ENCODE data around the gene DIP2B. TPM values are rescaled to one million over a fixed set of nuclear protein-coding genes. Genes with fewer than 3 reads are reported as not detected.

DIP2B gene
- total RNA-seq, 2 experiments from 2014 or later = 17.0 to 24.1 TPM

DNA sequence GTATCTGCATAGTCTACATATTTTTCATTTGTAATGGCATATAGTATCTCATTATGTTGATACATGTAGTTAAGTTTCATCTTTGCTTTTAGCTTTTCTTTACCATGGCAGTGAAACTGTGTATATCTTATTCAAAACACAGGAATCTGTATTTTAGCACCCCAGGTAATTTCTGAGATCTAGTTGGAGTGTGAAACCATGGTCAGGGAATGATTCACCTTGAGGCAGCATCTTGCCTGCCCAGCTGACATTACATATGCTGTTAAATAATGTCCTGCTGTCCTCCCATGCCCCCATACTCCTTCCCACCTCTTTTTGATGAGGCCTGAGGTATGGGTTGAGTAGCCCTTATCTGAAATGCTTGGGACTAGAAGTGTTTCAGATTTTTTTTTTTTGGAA, 133.7 kb downstream of the DIP2B start:
- H3K4me2 ChIP-seq (ENCODE audit: low read length) = no peak overlapping the region
- intact Hi-C loops (cut with micrococcal nuclease; ENCODE audit: unreplicated experiment) = loop anchor here (1.0 kb wide), 1 partner anchor 134 kb away; the partner anchor contains the start of gene DIP2B

DNA sequence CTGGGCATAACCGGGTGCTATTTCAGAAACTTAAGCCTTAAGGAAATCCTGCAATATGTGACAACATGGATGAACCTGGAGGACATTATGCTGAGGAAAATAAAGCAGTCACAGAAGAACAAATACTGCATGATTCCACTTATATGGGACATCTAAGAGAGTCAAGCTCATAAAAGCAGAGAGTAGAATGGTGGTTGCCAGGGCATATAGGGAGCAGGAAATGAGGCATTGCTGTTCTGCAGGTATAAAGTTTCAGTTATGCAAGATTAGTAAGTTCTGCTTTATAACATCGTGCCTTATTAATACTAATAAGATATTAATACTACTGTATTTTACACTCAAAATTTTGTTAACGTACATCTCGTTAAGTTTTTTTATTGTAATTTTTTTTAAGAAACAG, 134.9 kb downstream of the DIP2B start:
- Histone ChIP-seq H3K9me2 (ENCODE audit: insufficient read depth, low read length) (no peaks in the 10 kb centered on the region), H3K27ac (ENCODE audit: low read depth, low read length, poor library complexity, severe bottlenecking) (no peak overlapping the region), H4K20me1 (ENCODE audit: insufficient read depth, low read length) (0 out of 2 replicates have a peak, but pooled peaks cover 3% of the 10 kb centered on the region), H2AFZ (ENCODE audit: low read length) (no peak overlapping the region), H3K4me2 (ENCODE audit: low read length) (no peak overlapping the region), H3K4me3 (ENCODE audit: low read depth, low read length, poor library complexity, severe bottlenecking) (no peak overlapping the region), H3K9me3 (ENCODE audit: low read length) (no peaks in the 10 kb centered on the region), H3K4me1 (ENCODE audit: insufficient read depth, low read length, poor library complexity, severe bottlenecking) (peaks cover 8% of the 10 kb centered on the region), H3K79me2 (ENCODE audit: insufficient read depth, low read depth, low read length) (no peaks in the 10 kb centered on the region), H3K36me3 (ENCODE audit: insufficient read depth, low read length) (peaks cover 6% of the 10 kb centered on the region; the same call in 1 of the 2 replicates)
- TF ChIP-seq, protein P1, sequence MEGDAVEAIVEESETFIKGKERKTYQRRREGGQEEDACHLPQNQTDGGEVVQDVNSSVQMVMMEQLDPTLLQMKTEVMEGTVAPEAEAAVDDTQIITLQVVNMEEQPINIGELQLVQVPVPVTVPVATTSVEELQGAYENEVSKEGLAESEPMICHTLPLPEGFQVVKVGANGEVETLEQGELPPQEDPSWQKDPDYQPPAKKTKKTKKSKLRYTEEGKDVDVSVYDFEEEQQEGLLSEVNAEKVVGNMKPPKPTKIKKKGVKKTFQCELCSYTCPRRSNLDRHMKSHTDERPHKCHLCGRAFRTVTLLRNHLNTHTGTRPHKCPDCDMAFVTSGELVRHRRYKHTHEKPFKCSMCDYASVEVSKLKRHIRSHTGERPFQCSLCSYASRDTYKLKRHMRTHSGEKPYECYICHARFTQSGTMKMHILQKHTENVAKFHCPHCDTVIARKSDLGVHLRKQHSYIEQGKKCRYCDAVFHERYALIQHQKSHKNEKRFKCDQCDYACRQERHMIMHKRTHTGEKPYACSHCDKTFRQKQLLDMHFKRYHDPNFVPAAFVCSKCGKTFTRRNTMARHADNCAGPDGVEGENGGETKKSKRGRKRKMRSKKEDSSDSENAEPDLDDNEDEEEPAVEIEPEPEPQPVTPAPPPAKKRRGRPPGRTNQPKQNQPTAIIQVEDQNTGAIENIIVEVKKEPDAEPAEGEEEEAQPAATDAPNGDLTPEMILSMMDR (conservative IDR thresholded peaks at IDR 0.05; ENCODE audit: low read length) = no peak
- TF ChIP-seq EZH2phosphoT487 (IDR thresholded peaks at IDR 0.05; ENCODE audit: borderline replicate concordance, low read depth, low read length) = no peak
- POLR2A ChIA-PET = interaction anchor here (0.6 to 1.4 kb wide), 3 partner anchors 14 to 135 kb away, joined by 4 to 14 read pairs (median 6); partner anchors contain the start of gene DIP2B
- BruUV-seq (replicated peaks) = no TSS peak
- intact Hi-C loops (cut with micrococcal nuclease; ENCODE audit: unreplicated experiment) = no loop called here
- CTCF ChIA-PET (ENCODE audit: unreplicated experiment) = no interaction called here
- no peak for DNase-seq (ENCODE audit: low spot score)

More for the DNA sequence above, 133.7 kb downstream of the DIP2B start:
- Histone ChIP-seq H3K9me3 (ENCODE audit: low read length) (no peaks in the 10 kb centered on the region), H2AFZ (ENCODE audit: low read length) (no peak overlapping the region), H3K4me3 (ENCODE audit: low read depth, low read length, poor library complexity, severe bottlenecking) (no peak overlapping the region), H4K20me1 (ENCODE audit: insufficient read depth, low read length) (0 out of 2 replicates have a peak, but pooled peaks cover 3% of the 10 kb centered on the region), H3K9me2 (ENCODE audit: insufficient read depth, low read length) (no peaks in the 10 kb centered on the region), H3K79me2 (ENCODE audit: insufficient read depth, low read depth, low read length) (no peaks in the 10 kb centered on the region), H3K27ac (ENCODE audit: low read depth, low read length, poor library complexity, severe bottlenecking) (no peak overlapping the region), H3K36me3 (ENCODE audit: insufficient read depth, low read length) (peaks cover 6% of the 10 kb centered on the region; the same call in 1 of the 2 replicates), H3K4me1 (ENCODE audit: insufficient read depth, low read length, poor library complexity, severe bottlenecking) (peaks cover 8% of the 10 kb centered on the region)
- TF ChIP-seq, protein P1 (conservative IDR thresholded peaks at IDR 0.05; ENCODE audit: low read length) = no peak
- TF ChIP-seq EZH2phosphoT487 (IDR thresholded peaks at IDR 0.05; ENCODE audit: borderline replicate concordance, low read depth, low read length) = no peak
- BruUV-seq (replicated peaks) = no TSS peak
- ChIA-PET CTCF (ENCODE audit: unreplicated experiment) (interaction anchor here (0.9 to 1.0 kb wide), 2 partner anchors 89 to 133 kb away, joined by 3 to 5 read pairs; no protein-coding TSS in a partner anchor), POLR2A (interaction anchor here (0.6 to 0.7 kb wide), 5 partner anchors 13 to 608 kb away, joined by 3 to 4 read pairs (median 3); no protein-coding TSS in a partner anchor)
- DNase-seq (ENCODE audit: low spot score) = no peak

DNA sequence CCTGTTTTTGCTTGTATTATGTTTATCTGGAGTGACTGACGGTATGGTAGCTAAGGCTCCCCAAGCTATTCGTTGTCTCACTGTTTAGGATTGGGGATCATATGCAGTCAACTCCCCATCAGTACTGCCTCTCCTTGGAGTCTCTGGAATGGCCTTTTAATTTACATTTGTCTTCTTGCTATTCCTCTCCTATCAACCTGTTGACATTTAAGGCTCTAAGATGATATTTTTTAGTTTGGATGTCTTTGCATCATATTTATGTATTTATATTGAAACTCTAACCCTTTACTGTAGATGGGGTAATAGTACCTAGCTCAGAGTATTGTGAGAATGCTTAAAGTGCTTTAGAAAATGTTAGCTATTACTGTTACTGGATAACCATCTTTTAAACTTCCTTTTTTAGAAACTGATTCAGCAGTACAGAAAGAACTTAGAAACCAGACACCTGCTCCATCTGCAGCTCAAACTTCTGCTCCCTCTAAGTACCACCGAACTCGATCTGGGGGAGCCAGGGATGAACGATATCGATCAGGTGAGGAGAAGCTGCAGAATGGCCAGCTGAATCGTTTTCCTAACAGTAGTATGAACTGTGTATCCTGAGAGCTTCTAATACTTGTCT, 135.6 kb downstream of the DIP2B start:
- H3K9me3 ChIP-seq (ENCODE audit: low read length) = no peaks in the 10 kb centered on the region
- H3K4me2 ChIP-seq (ENCODE audit: low read length) = no peak overlapping the region
- peaks cover 6% of the 10 kb centered on the region; the same call in 1 of the 2 replicates for H3K36me3 ChIP-seq (ENCODE audit: insufficient read depth, low read length)
- BruUV-seq (replicated peaks) = no TSS peak
- ChIA-PET CTCF (ENCODE audit: unreplicated experiment) (no interaction called here), POLR2A (interaction anchor here (0.6 to 1.4 kb wide), 9 partner anchors 127 to 1621 kb away, joined by 3 to 14 read pairs (median 3); partner anchors contain the start of gene DIP2B)
- no peak for DNase-seq (ENCODE audit: low spot score)
- no peaks in the 10 kb centered on the region for H3K79me2 ChIP-seq (ENCODE audit: insufficient read depth, low read depth, low read length)
- H3K4me3 ChIP-seq (ENCODE audit: low read depth, low read length, poor library complexity, severe bottlenecking) = no peak overlapping the region
- no peak overlapping the region for H3K27ac ChIP-seq (ENCODE audit: low read depth, low read length, poor library complexity, severe bottlenecking)
- H3K9me2 ChIP-seq (ENCODE audit: insufficient read depth, low read length) = no peaks in the 10 kb centered on the region
- TF ChIP-seq EZH2phosphoT487 (IDR thresholded peaks at IDR 0.05; ENCODE audit: borderline replicate concordance, low read depth, low read length) = no peak
- TF ChIP-seq, protein P1 (conservative IDR thresholded peaks at IDR 0.05; ENCODE audit: low read length) = no peak
- H2AFZ ChIP-seq (ENCODE audit: low read length) = no peak overlapping the region
- H4K20me1 ChIP-seq (ENCODE audit: insufficient read depth, low read length) = 0 out of 2 replicates have a peak, but pooled peaks cover 3% of the 10 kb centered on the region
- peaks cover 8% of the 10 kb centered on the region for H3K4me1 ChIP-seq (ENCODE audit: insufficient read depth, low read length, poor library complexity, severe bottlenecking)
- intact Hi-C loops (cut with micrococcal nuclease; ENCODE audit: unreplicated experiment) = no loop called here
